CD4-positive, alpha-beta T cell treated with Interleukin-15 for 1 hour (primary cell): ENCODE data around the gene FRAS1.
"Not testable (repeated sequence)": the region's sequence is repeated elsewhere in the genome, so short reads cannot be mapped to it uniquely, and the experiment has no call there.

Experiments
- DNase-seq: peaks from one replicate; pipeline ENCODE4 v3.0.0-alpha.2; 2020

Gene FRAS1

GRCh38 chr4:78218260-78218659 lies 161.1 kb downstream of the FRAS1 start:
- no peak for DNase-seq

GRCh38 chr4:78219825-78220224 lies 162.7 kb downstream of the FRAS1 start:
- DNase-seq = no peak

GRCh38 chr4:78220283-78220682 lies 163.2 kb downstream of the FRAS1 start:
- DNase-seq = no peak

- DNase-seq = no peak
Measured at GRCh38 chr4:78222575-78223186, 165.6 kb downstream of the FRAS1 start.

- no peak for DNase-seq
Measured at GRCh38 chr4:78225236-78225635, 168.1 kb downstream of the FRAS1 start.

- no peak for DNase-seq
Measured at GRCh38 chr4:78226279-78226678, 169.2 kb downstream of the FRAS1 start.

- no peak for DNase-seq
Measured at GRCh38 chr4:78227411-78228057, 170.4 kb downstream of the FRAS1 start.

GRCh38 chr4:78235800-78236199 lies 178.7 kb downstream of the FRAS1 start:
- DNase-seq = no peak

GRCh38 chr4:78237360-78237759 lies 180.2 kb downstream of the FRAS1 start:
- DNase-seq = no peak

- DNase-seq = no peak
Measured at GRCh38 chr4:78242071-78242470, 184.9 kb downstream of the FRAS1 start.

GRCh38 chr4:78244705-78245485 lies 187.8 kb downstream of the FRAS1 start:
- DNase-seq = no peak

GRCh38 chr4:78247536-78248285 lies 190.6 kb downstream of the FRAS1 start:
- no peak for DNase-seq

GRCh38 chr4:78250500-78250899 lies 193.4 kb downstream of the FRAS1 start:
- no peak for DNase-seq

GRCh38 chr4:78252773-78253172 lies 195.7 kb downstream of the FRAS1 start:
- DNase-seq = not testable (repeated sequence)

GRCh38 chr4:78254893-78255292 lies 197.8 kb downstream of the FRAS1 start:
- DNase-seq = no peak

GRCh38 chr4:78265006-78265405 lies 207.9 kb downstream of the FRAS1 start:
- no peak for DNase-seq

GRCh38 chr4:78267790-78268189 lies 210.7 kb downstream of the FRAS1 start:
- no peak for DNase-seq

GRCh38 chr4:78268597-78268996 lies 211.5 kb downstream of the FRAS1 start:
- no peak for DNase-seq

GRCh38 chr4:78275450-78275849 lies 218.3 kb downstream of the FRAS1 start:
- DNase-seq = not testable (repeated sequence)

- no peak for DNase-seq
Measured at GRCh38 chr4:78286281-78286680, 229.2 kb downstream of the FRAS1 start.

GRCh38 chr4:78288327-78288726 lies 231.2 kb downstream of the FRAS1 start:
- DNase-seq = no peak

- DNase-seq = no peak
Measured at GRCh38 chr4:78291277-78291676, 234.2 kb downstream of the FRAS1 start.

GRCh38 chr4:78292341-78292740 lies 235.2 kb downstream of the FRAS1 start:
- no peak for DNase-seq
